Measurements from ENCODE around the gene AP5B1. TPM values are rescaled to one million over a fixed set of nuclear protein-coding genes. Genes with fewer than 3 reads are reported as not detected.

AP5B1 gene
- total RNA-seq, 2 donors from 2014 or later = 26.3 to 38.4 TPM

GRCh38 chr11:65793625-65794400, 13.0 kb upstream of the AP5B1 start:
- H3K36me3 ChIP-seq = no peaks in the 10 kb centered on the region
- H3K27ac ChIP-seq = no peak overlapping the region
- no peak overlapping the region for H3K4me3 ChIP-seq
- no peaks in the 10 kb centered on the region for H3K9me3 ChIP-seq
- no peak for TF ChIP-seq CTCF (IDR thresholded peaks at IDR 0.05)
- H3K4me1 ChIP-seq (ENCODE audit: control insufficient read depth in 1 of 2, low read depth in 2 of 2) = no peaks in the 10 kb centered on the region
- no peak for DNase-seq (ENCODE audit: low spot score)
- ATAC-seq (ENCODE audit: insufficient number of reproducible peaks, low FRiP score, low read depth) = no peak
- H3K27me3 ChIP-seq (replicated peaks; ENCODE audit: insufficient read depth) = no peaks in the 10 kb centered on the region

GRCh38 chr11:65793144-65793581, 12.4 kb upstream of the AP5B1 start:
- Histone ChIP-seq H3K27me3 (replicated peaks; ENCODE audit: insufficient read depth) (no peaks in the 10 kb centered on the region), H3K27ac (no peak overlapping the region), H3K9me3 (no peaks in the 10 kb centered on the region), H3K4me3 (no peak overlapping the region), H3K4me1 (ENCODE audit: control insufficient read depth in 1 of 2, low read depth in 2 of 2) (peaks cover 0 to 2% of the 10 kb centered on the region in 2 donors), H3K36me3 (no peaks in the 10 kb centered on the region)
- TF ChIP-seq CTCF (IDR thresholded peaks at IDR 0.05) = no peak
- ATAC-seq (ENCODE audit: insufficient number of reproducible peaks, low FRiP score, low read depth) = no peak
- DNase-seq (ENCODE audit: low spot score) = no peak

GRCh38 chr11:65792456-65792855, 11.7 kb upstream of the AP5B1 start:
- Histone ChIP-seq H3K4me3 (no peak overlapping the region), H3K27me3 (replicated peaks; ENCODE audit: insufficient read depth) (no peaks in the 10 kb centered on the region), H3K9me3 (no peaks in the 10 kb centered on the region), H3K27ac (no peak overlapping the region), H3K36me3 (no peaks in the 10 kb centered on the region), H3K4me1 (ENCODE audit: control insufficient read depth in 1 of 2, low read depth in 2 of 2) (peaks cover 6 to 8% of the 10 kb centered on the region in 2 donors)
- ATAC-seq (ENCODE audit: insufficient number of reproducible peaks, low FRiP score, low read depth) (no peak), DNase-seq (ENCODE audit: low spot score) (no peak)
- TF ChIP-seq CTCF (IDR thresholded peaks at IDR 0.05) = no peak

- Histone ChIP-seq H3K27me3 (replicated peaks; ENCODE audit: insufficient read depth) (no peaks in the 10 kb centered on the region), H3K9me3 (no peaks in the 10 kb centered on the region), H3K27ac (no peak overlapping the region), H3K4me3 (no peak overlapping the region), H3K36me3 (no peaks in the 10 kb centered on the region), H3K4me1 (ENCODE audit: control insufficient read depth in 1 of 2, low read depth in 2 of 2) (peaks cover 8 to 12% of the 10 kb centered on the region in 2 donors)
- no peak for DNase-seq (ENCODE audit: low spot score)
- TF ChIP-seq CTCF (IDR thresholded peaks at IDR 0.05) = no peak
- no peak for ATAC-seq (ENCODE audit: insufficient number of reproducible peaks, low FRiP score, low read depth)
These were observed 11.0 kb upstream of the AP5B1 start for GRCh38 chr11:65791719-65792213.

GRCh38 chr11:65790902-65791650, 10.3 kb upstream of the AP5B1 start:
- DNase-seq (ENCODE audit: low spot score) (no peak), ATAC-seq (ENCODE audit: insufficient number of reproducible peaks, low FRiP score, low read depth) (no peak)

More at GRCh38 chr11:65790902-65791650, 10.3 kb upstream of the AP5B1 start:
- no peak overlapping the region for H3K27ac ChIP-seq
- no peaks in the 10 kb centered on the region for H3K9me3 ChIP-seq
- H3K27me3 ChIP-seq (replicated peaks; ENCODE audit: insufficient read depth) = no peaks in the 10 kb centered on the region
- no peak for TF ChIP-seq CTCF (IDR thresholded peaks at IDR 0.05)
- H3K36me3 ChIP-seq = no peaks in the 10 kb centered on the region
- peaks cover 8 to 19% of the 10 kb centered on the region in 2 donors for H3K4me1 ChIP-seq (ENCODE audit: control insufficient read depth in 1 of 2, low read depth in 2 of 2)
- no peak overlapping the region for H3K4me3 ChIP-seq

All from thoracic aorta (tissue), 2 donors.